ENCODE results near the gene ZNF768.

ZNF768 gene

GRCh38 chr16:30535106-30535776 lies 8.9 kb upstream of the ZNF768 start:
- Histone ChIP-seq H3K79me2 (ENCODE audit: control insufficient read depth, low read length) (peaks cover 45% of the 10 kb centered on the region), H3K4me2 (ENCODE audit: low read length) (peak overlapping the region; percentile 94), H3K4me1 (ENCODE audit: control insufficient read depth, low read length) (peaks cover 34% of the 10 kb centered on the region), H3K9me3 (ENCODE audit: control insufficient read depth, insufficient read depth, low read length) (no peaks in the 10 kb centered on the region), H3K27ac (ENCODE audit: low read depth, low read length) (peak overlapping the region; percentile 85), H3K4me3 (ENCODE audit: low read length) (peak overlapping the region; percentile 93), H3K36me3 (ENCODE audit: control insufficient read depth, low read length) (peaks cover 32% of the 10 kb centered on the region), H3K9me2 (replicated peaks; ENCODE audit: control insufficient read depth, low read length) (no peaks in the 10 kb centered on the region), H3K27me3 (ENCODE audit: control insufficient read depth, low read length) (no peaks in the 10 kb centered on the region), H4K20me1 (ENCODE audit: control insufficient read depth, insufficient read depth, low read depth, low read length) (no peaks in the 10 kb centered on the region), H3F3A (ENCODE audit: control insufficient read depth, insufficient read depth) (0 out of 2 replicates have a peak, but pooled peaks cover 2% of the 10 kb centered on the region)
- TF ChIP-seq EZH2phosphoT487 (IDR thresholded peaks at IDR 0.05; ENCODE audit: borderline replicate concordance, low read length): no peak
- TF ChIP-seq, protein P1, sequence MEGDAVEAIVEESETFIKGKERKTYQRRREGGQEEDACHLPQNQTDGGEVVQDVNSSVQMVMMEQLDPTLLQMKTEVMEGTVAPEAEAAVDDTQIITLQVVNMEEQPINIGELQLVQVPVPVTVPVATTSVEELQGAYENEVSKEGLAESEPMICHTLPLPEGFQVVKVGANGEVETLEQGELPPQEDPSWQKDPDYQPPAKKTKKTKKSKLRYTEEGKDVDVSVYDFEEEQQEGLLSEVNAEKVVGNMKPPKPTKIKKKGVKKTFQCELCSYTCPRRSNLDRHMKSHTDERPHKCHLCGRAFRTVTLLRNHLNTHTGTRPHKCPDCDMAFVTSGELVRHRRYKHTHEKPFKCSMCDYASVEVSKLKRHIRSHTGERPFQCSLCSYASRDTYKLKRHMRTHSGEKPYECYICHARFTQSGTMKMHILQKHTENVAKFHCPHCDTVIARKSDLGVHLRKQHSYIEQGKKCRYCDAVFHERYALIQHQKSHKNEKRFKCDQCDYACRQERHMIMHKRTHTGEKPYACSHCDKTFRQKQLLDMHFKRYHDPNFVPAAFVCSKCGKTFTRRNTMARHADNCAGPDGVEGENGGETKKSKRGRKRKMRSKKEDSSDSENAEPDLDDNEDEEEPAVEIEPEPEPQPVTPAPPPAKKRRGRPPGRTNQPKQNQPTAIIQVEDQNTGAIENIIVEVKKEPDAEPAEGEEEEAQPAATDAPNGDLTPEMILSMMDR (IDR thresholded peaks at IDR 0.05; ENCODE audit: low read depth, low read length, poor library complexity, severe bottlenecking): no peak

GRCh38 chr16:30534368-30535105 lies 8.2 kb upstream of the ZNF768 start, which contains the start of gene ZNF747:
TSS of gene ZNF747 (minus strand) at chr16:30534858. CDS start at chr16:30534679, 179 bp downstream.
- Histone ChIP-seq H3F3A (ENCODE audit: control insufficient read depth, insufficient read depth) (0 out of 2 replicates have a peak, but pooled peaks cover 2% of the 10 kb centered on the region), H3K4me1 (ENCODE audit: control insufficient read depth, low read length) (peaks cover 31% of the 10 kb centered on the region), H3K4me3 (ENCODE audit: low read length) (peak within 1 kb of the TSS; percentile 93), H3K36me3 (ENCODE audit: control insufficient read depth, low read length) (peaks cover 30% of the 10 kb centered on the region), H4K20me1 (ENCODE audit: control insufficient read depth, insufficient read depth, low read depth, low read length) (no peaks in the 10 kb centered on the region), H3K27ac (ENCODE audit: low read depth, low read length) (peak within 1 kb of the TSS; percentile 85), H3K9me2 (replicated peaks; ENCODE audit: control insufficient read depth, low read length) (no peaks in the 10 kb centered on the region), H3K4me2 (ENCODE audit: low read length) (peak within 1 kb of the TSS; percentile 94), H3K79me2 (ENCODE audit: control insufficient read depth, low read length) (peaks cover 45% of the 10 kb centered on the region), H3K27me3 (ENCODE audit: control insufficient read depth, low read length) (no peaks in the 10 kb centered on the region), H3K9me3 (ENCODE audit: control insufficient read depth, insufficient read depth, low read length) (no peaks in the 10 kb centered on the region)
- TF ChIP-seq, protein P1 (IDR thresholded peaks at IDR 0.05; ENCODE audit: low read depth, low read length, poor library complexity, severe bottlenecking): no peak
- TF ChIP-seq EZH2phosphoT487 (IDR thresholded peaks at IDR 0.05; ENCODE audit: borderline replicate concordance, low read length): no peak

- no peaks in the 10 kb centered on the region for H3K9me3 ChIP-seq (ENCODE audit: control insufficient read depth, insufficient read depth, low read length)
- H3K4me2 ChIP-seq (ENCODE audit: low read length): peak overlapping the region; percentile 94
- H3F3A ChIP-seq (ENCODE audit: control insufficient read depth, insufficient read depth): 0 out of 2 replicates have a peak, but pooled peaks cover 2% of the 10 kb centered on the region
- peak overlapping the region; percentile 93 for H3K4me3 ChIP-seq (ENCODE audit: low read length)
- H4K20me1 ChIP-seq (ENCODE audit: control insufficient read depth, insufficient read depth, low read depth, low read length): no peaks in the 10 kb centered on the region
- peaks cover 31% of the 10 kb centered on the region for H3K4me1 ChIP-seq (ENCODE audit: control insufficient read depth, low read length)
- peaks cover 45% of the 10 kb centered on the region for H3K79me2 ChIP-seq (ENCODE audit: control insufficient read depth, low read length)
- peaks cover 25% of the 10 kb centered on the region for H3K36me3 ChIP-seq (ENCODE audit: control insufficient read depth, low read length)
- TF ChIP-seq EZH2phosphoT487 (IDR thresholded peaks at IDR 0.05; ENCODE audit: borderline replicate concordance, low read length): no peak
- TF ChIP-seq, protein P1 (IDR thresholded peaks at IDR 0.05; ENCODE audit: low read depth, low read length, poor library complexity, severe bottlenecking): no peak
- H3K9me2 ChIP-seq (replicated peaks; ENCODE audit: control insufficient read depth, low read length): no peaks in the 10 kb centered on the region
- peak overlapping the region; percentile 85 for H3K27ac ChIP-seq (ENCODE audit: low read depth, low read length)
- no peaks in the 10 kb centered on the region for H3K27me3 ChIP-seq (ENCODE audit: control insufficient read depth, low read length)
Observed at GRCh38 chr16:30533748-30534367, 7.5 kb upstream of the ZNF768 start.
